ENCODE results near the gene PAGE1.

The PAGE1 gene

DNA sequence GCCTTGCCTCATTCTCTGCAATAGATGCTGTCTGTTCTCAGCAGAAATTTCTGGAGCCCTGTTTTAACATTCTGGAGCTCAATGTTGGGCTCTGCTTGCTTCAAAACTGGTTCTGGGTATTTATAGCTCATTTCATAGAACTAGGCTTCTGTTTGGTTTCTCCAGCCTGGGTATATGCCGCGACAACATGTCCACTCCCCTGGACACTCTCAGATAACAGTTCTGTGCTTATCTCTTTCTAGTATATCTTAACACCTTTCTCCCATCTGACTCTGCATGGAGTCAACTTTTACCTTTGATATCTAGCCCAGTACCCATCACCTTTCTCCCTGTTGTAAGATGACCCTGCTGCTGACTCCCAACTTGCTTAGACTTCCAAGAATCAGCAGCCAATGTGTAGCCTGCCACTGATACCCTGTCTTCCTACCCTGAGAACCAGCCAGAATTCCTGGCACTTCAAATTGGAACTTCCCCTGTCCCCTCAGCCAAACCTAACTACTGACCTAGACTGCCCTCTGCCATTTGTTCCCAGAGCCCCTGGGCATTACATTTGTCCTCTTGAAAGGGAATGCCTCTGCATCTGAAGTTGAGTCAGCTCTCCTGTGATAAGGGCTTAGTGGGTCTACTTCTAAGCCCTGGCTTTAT is 20.6 kb downstream of the PAGE1 start:
- Histone ChIP-seq H3K4me3 (ENCODE audit: low read depth, low read length) (no peak overlapping the region), H3K27ac (no peak overlapping the region), H3K27me3 (replicated peaks) (no peaks in the 10 kb centered on the region), H3K36me3 (replicated peaks) (no peaks in the 10 kb centered on the region)
- in situ Hi-C loops (cut with HindIII; ENCODE audit: low pct_ligation_motif_present, low sequenced_read_pairs), result no loop called here
- TF ChIP-seq, protein P1, sequence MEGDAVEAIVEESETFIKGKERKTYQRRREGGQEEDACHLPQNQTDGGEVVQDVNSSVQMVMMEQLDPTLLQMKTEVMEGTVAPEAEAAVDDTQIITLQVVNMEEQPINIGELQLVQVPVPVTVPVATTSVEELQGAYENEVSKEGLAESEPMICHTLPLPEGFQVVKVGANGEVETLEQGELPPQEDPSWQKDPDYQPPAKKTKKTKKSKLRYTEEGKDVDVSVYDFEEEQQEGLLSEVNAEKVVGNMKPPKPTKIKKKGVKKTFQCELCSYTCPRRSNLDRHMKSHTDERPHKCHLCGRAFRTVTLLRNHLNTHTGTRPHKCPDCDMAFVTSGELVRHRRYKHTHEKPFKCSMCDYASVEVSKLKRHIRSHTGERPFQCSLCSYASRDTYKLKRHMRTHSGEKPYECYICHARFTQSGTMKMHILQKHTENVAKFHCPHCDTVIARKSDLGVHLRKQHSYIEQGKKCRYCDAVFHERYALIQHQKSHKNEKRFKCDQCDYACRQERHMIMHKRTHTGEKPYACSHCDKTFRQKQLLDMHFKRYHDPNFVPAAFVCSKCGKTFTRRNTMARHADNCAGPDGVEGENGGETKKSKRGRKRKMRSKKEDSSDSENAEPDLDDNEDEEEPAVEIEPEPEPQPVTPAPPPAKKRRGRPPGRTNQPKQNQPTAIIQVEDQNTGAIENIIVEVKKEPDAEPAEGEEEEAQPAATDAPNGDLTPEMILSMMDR (IDR thresholded peaks at IDR 0.05; ENCODE audit: low read depth, low read length, missing control alignments), result no peak
- DNase-seq, result no peak

DNA sequence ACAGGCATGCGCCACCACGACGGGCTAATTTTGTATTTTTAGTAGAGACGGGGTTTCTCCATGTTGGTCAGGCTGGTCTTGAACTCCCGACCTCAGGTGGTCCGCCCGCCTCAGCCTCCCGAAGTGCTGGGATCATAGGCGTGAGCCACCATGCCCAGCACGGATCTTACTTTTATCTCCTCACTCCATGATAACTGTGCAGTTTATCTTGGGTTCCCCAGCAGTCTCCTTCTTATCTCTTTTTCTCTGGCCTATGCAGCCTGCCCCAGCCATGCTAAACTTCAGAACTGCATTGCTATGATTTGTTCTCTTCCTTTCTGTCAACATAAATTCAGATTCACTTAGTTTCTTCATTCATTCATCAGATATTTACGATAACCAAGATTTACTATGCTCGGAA is 22.4 kb downstream of the PAGE1 start:
- in situ Hi-C loops (cut with HindIII; ENCODE audit: low pct_ligation_motif_present, low sequenced_read_pairs), result no loop called here
- Histone ChIP-seq H3K27ac (no peak overlapping the region), H3K27me3 (replicated peaks) (no peaks in the 10 kb centered on the region), H3K36me3 (replicated peaks) (no peaks in the 10 kb centered on the region), H3K4me3 (ENCODE audit: low read depth, low read length) (no peak overlapping the region)
- TF ChIP-seq, protein P1 (IDR thresholded peaks at IDR 0.05; ENCODE audit: low read depth, low read length, missing control alignments), result no peak
- no peak for DNase-seq

DNA sequence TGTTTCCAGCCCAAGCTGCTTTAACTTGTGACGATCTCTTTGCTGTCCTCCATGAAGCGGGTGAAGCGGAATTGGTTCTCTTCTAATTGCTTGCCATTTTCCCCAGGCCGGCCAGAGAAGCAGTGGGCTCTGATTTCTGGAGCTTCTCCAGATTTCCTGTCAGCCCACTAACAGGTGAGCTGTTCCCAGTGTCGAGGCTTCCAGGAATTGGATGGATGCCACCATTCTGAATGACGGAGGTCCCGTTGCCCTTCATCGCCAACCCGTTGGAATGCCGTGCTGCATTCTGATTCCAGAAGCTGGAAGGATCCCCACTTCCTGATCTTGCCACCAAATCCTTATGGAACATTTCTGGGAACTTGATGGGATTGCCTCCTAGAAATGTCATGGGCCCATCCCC is 31.0 kb downstream of the PAGE1 start:
- in situ Hi-C loops (cut with HindIII; ENCODE audit: low pct_ligation_motif_present, low sequenced_read_pairs), result no loop called here
- no peak for DNase-seq
- Histone ChIP-seq H3K4me3 (ENCODE audit: low read depth, low read length) (no peak overlapping the region), H3K27me3 (replicated peaks) (no peaks in the 10 kb centered on the region), H3K36me3 (replicated peaks) (no peaks in the 10 kb centered on the region), H3K27ac (no peak overlapping the region)
- TF ChIP-seq, protein P1 (IDR thresholded peaks at IDR 0.05; ENCODE audit: low read depth, low read length, missing control alignments), result no peak

DNA sequence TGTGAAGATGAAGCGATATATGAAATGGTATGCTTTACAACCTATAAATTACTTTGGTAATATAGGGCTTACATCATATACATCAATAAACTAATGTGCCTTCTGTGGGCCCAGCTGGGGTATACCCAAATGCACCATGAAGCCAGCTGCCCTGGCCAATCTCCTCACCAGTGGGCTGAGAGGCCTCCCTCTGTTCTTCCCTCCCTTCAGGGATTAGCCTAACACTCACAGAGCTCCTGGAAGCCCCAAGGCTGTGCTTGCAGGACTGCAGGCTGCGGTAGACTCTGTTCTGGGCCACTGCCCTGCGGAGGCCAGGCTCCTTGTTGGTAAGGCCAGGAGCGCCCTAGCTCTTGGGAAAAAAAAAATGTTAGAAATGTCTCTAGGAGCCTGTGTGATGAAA is 33.9 kb downstream of the PAGE1 start:
- Histone ChIP-seq H3K27me3 (replicated peaks) (no peaks in the 10 kb centered on the region), H3K27ac (no peak overlapping the region), H3K4me3 (ENCODE audit: low read depth, low read length) (no peak overlapping the region), H3K36me3 (replicated peaks) (no peaks in the 10 kb centered on the region)
- TF ChIP-seq, protein P1 (IDR thresholded peaks at IDR 0.05; ENCODE audit: low read depth, low read length, missing control alignments), result no peak
- in situ Hi-C loops (cut with HindIII; ENCODE audit: low pct_ligation_motif_present, low sequenced_read_pairs), result no loop called here
- DNase-seq, result no peak

DNA sequence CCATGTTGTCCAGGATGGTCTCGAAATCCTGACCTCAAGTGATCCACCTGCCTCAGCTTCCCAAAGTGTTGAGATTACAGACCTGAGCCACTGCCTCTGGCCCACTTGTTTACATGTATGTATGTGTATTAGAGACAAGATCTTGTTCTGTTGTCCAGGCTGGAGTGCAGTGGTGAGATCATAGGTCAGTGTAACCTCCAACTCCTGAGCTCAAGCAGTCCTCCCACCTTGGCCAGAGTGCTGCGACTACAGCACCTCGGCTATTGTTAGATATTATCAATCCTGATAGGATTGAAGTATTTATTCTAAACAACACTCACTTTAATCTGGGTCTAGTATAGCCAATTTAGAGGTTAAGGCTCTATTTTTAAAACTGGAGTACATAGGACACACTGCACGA is 36.0 kb downstream of the PAGE1 start:
- TF ChIP-seq, protein P1 (IDR thresholded peaks at IDR 0.05; ENCODE audit: low read depth, low read length, missing control alignments), result no peak
- Histone ChIP-seq H3K27me3 (replicated peaks) (no peaks in the 10 kb centered on the region), H3K4me3 (ENCODE audit: low read depth, low read length) (no peak overlapping the region), H3K27ac (no peak overlapping the region), H3K36me3 (replicated peaks) (no peaks in the 10 kb centered on the region)
- DNase-seq, result no peak
- in situ Hi-C loops (cut with HindIII; ENCODE audit: low pct_ligation_motif_present, low sequenced_read_pairs), result no loop called here

DNA sequence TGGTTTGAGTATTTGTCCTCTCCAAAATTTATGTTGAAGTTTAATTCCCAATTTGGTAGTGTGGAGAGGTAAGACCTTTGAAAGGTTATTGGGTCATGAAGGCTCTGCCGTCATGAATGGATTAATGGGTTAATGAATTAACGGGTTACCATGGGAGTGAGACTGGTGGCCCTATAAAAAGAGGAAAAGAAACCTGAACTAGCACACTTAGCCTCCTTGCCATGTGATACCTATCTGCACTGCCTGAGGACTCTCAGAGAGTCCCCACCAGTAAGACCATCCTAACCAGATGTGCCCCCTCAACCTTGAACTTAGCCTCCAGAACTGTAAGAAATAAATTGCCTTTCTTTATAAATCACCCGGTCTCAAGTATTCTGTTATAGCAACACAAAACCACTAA is 39.3 kb downstream of the PAGE1 start:
- no peaks in the 10 kb centered on the region for H3K27me3 ChIP-seq (replicated peaks)
- TF ChIP-seq, protein P1 (IDR thresholded peaks at IDR 0.05; ENCODE audit: low read depth, low read length, missing control alignments), result no peak
- H3K27ac ChIP-seq, result no peak overlapping the region
- DNase-seq, result no peak
- H3K36me3 ChIP-seq (replicated peaks), result no peaks in the 10 kb centered on the region
- in situ Hi-C loops (cut with HindIII; ENCODE audit: low pct_ligation_motif_present, low sequenced_read_pairs), result no loop called here
- no peak overlapping the region for H3K4me3 ChIP-seq (ENCODE audit: low read depth, low read length)

All from brain microvascular endothelial cell (primary cell).